Measurements from ENCODE around the gene PLSCR1. TPM values are rescaled to one million over a fixed set of nuclear protein-coding genes. Genes with fewer than 3 reads are reported as not detected.
A peak's percentile ranks its signal among the peaks of the same experiment; 100 is the strongest.

The PLSCR1 gene
- total and polyA plus RNA-seq, 9 of the 15 experiments (the other 6 are each of a cell fraction or from before 2014, with no cell fraction given), result 40.6 to 122 (median 69.1) TPM

GRCh38 chr3:146469150-146470017, 75.0 kb downstream of the PLSCR1 start, which contains the start of gene PLSCR2 (continued):
- TF ChIP-seq, protein P1, sequence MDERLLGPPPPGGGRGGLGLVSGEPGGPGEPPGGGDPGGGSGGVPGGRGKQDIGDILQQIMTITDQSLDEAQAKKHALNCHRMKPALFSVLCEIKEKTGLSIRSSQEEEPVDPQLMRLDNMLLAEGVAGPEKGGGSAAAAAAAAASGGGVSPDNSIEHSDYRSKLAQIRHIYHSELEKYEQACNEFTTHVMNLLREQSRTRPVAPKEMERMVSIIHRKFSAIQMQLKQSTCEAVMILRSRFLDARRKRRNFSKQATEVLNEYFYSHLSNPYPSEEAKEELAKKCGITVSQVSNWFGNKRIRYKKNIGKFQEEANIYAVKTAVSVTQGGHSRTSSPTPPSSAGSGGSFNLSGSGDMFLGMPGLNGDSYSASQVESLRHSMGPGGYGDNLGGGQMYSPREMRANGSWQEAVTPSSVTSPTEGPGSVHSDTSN (CRISPR knock-in tag; IDR thresholded peaks at IDR 0.05; ENCODE audit: low read depth), result no peak
- TF ChIP-seq, protein P1 (tag; conservative IDR thresholded peaks at IDR 0.05; ENCODE audit: low read depth), result no peak
- TF ChIP-seq ILK (tag; IDR thresholded peaks at IDR 0.05; ENCODE audit: borderline replicate concordance, low read depth), result no peak
- TF ChIP-seq CBX1 (IDR thresholded peaks at IDR 0.05; ENCODE audit: low read depth), result no peak
- no peak for TF ChIP-seq KDM1A (IDR thresholded peaks at IDR 0.05)
- TF ChIP-seq NFE2 (IDR thresholded peaks at IDR 0.05; ENCODE audit: low read depth), result no peak
- no peak for TF ChIP-seq RHOXF2B (CRISPR knock-in tag; conservative IDR thresholded peaks at IDR 0.05)
- no peak for TF ChIP-seq ZNF695 (CRISPR knock-in tag; IDR thresholded peaks at IDR 0.05)
- peak; percentile 60; the same call in 1 of the 2 replicates for TF ChIP-seq ZNF57 (CRISPR knock-in tag; IDR thresholded peaks at IDR 0.05)
- TF ChIP-seq HNRNPH1 (optimal IDR thresholded peaks at IDR 0.05; ENCODE audit: low read depth, low read length), result no peak
- TF ChIP-seq ZBTB1 (CRISPR knock-in tag; IDR thresholded peaks at IDR 0.05; ENCODE audit: borderline replicate concordance, low read depth), result no peak
- TF ChIP-seq NR3C1 (CRISPR knock-in tag; IDR thresholded peaks at IDR 0.05), result no peak
- TF ChIP-seq STAG1 (CRISPR knock-in tag; IDR thresholded peaks at IDR 0.05; ENCODE audit: borderline replicate concordance), result no peak
- no peak for TF ChIP-seq ZNF140 (CRISPR knock-in tag; IDR thresholded peaks at IDR 0.05)
- no peak for TF ChIP-seq ZNF586 (CRISPR knock-in tag; conservative IDR thresholded peaks at IDR 0.05)
- no peak for TF ChIP-seq TEAD4 (IDR thresholded peaks at IDR 0.05; ENCODE audit: low read length)
- TF ChIP-seq TEAD4 (CRISPR knock-in tag; IDR thresholded peaks at IDR 0.05; ENCODE audit: borderline replicate concordance), result no peak
- no peak for TF ChIP-seq ZNF165 (CRISPR knock-in tag; IDR thresholded peaks at IDR 0.05; ENCODE audit: borderline replicate concordance)
- no peak; the same call in 1 of the 2 replicates for TF ChIP-seq ZBTB17 (CRISPR knock-in tag; IDR thresholded peaks at IDR 0.05)
- no peak for TF ChIP-seq ZBTB8A (IDR thresholded peaks at IDR 0.05; ENCODE audit: partially characterized antibody)
- peak; percentile 93 for TF ChIP-seq RBFOX2 (IDR thresholded peaks at IDR 0.05; ENCODE audit: low read depth, low read length)
- no peak for TF ChIP-seq KLF10 (CRISPR knock-in tag; IDR thresholded peaks at IDR 0.05)
- TF ChIP-seq ZBTB9 (CRISPR knock-in tag; IDR thresholded peaks at IDR 0.05), result peak; percentile 90
- no peak for TF ChIP-seq SRSF9 (IDR thresholded peaks at IDR 0.05; ENCODE audit: borderline replicate concordance, low read depth, low read length)
- no peak for TF ChIP-seq MBD1 (CRISPR knock-in tag; IDR thresholded peaks at IDR 0.05)

Data from K562 (cell line).